Measurements from ENCODE around the gene PTPRD.

The PTPRD gene

DNA sequence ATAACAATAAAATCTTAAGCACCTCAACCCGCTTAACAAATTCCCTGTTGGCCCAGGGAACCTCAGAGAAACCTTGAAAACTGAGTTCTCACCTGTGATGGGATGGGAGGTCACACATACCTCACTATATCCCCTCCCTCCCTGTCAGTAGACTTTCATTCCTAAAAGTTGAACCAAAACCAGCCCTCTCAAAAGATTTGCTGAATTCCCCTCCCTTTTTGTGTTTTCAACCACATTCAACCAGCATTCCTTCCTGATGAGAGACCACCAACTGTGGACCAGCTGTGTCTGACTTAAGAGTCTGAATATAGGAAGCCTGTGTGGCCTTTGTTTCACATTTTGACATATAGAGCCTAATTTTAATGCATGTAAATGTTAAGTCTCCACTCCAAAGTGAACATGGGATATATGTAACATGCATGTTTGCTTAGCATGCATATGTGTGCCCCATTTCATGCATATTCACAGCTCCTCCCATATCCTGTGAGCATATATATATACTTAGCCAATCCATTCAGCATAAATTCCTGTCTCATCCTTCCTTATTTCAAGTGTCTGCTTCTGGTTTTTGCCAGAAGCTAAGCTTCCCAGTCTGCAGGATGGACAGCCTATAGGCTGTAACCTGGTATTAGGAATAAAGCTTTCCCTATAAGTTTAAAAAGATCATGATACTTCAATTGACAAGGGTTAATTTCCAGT is 604.6 kb downstream of the PTPRD start:
- POLR2A ChIA-PET = no interaction called here
- TF ChIP-seq CTCF (IDR thresholded peaks at IDR 0.05; ENCODE audit: insufficient read depth, low read length, missing control alignments) = no peak
- DNase-seq (ENCODE audit: low read depth, low spot score) = no peak
- no peak overlapping the region for H3K4me3 ChIP-seq (ENCODE audit: low read depth, low read length)
- CTCF ChIA-PET = no interaction called here

DNA sequence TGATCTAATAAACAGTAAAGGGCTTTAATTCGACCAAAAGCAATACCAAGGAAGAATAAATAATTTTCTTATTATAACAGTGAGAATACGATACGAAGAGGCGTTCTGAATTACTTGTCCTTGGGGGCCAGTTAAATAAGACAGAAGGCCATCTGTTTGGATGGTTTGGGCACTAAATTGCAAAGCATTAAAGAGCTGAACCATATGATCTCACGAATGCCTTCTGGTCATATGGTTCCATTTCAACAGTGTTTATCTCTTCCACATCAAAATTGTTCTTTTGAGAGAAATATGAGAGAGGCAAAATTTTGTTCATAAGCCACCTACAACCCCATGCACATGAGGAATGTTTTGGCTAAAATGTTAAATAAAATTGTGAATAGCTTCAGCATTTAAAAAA is 605.4 kb downstream of the PTPRD start:
- TF ChIP-seq CTCF (IDR thresholded peaks at IDR 0.05; ENCODE audit: insufficient read depth, low read length, missing control alignments) = no peak
- ChIA-PET POLR2A (no interaction called here), CTCF (no interaction called here)
- no peak overlapping the region for H3K4me3 ChIP-seq (ENCODE audit: low read depth, low read length)
- no peak for DNase-seq (ENCODE audit: low read depth, low spot score)

DNA sequence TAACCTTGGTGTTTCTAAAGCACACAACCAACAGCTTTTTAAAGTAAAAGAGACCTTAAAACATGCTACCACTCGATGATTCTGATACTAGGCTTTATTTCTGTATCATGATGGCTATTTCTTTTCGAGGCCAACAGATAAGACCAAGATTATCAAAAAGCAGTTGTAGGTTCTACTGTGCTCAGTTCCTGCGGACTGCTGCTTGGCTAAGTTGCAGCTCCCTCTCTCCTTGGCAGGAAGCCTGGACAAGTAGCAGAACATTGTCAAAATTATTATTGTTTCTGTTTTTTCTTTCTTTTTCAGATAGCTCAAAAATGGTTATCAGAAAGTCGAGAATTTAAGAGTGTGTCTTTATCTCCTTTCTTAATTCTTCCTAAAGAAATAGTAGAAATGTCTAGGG is 607.6 kb downstream of the PTPRD start:
- H3K4me3 ChIP-seq (ENCODE audit: low read depth, low read length) = no peak overlapping the region
- ChIA-PET POLR2A (no interaction called here), CTCF (no interaction called here)
- DNase-seq (ENCODE audit: low read depth, low spot score) = no peak
- no peak for TF ChIP-seq CTCF (IDR thresholded peaks at IDR 0.05; ENCODE audit: insufficient read depth, low read length, missing control alignments)

DNA sequence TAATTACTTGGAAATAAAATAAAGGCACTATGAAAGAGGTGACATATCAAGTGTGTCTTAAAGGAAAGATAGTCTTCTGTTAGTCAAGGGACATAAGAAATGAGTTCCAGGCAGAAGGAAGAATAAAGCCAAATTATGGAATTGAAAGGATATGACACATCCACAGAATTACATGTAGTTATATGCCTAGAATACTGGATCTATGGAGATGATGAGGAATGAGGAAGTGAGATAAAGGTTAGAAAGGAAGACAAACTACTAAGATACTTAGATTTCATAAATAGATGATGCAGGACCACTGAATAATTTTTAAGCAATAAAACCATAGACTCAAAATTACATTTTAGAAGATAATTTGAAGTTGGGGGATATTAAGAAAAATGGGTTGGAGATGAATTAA is 609.8 kb downstream of the PTPRD start:
- no peak for DNase-seq (ENCODE audit: low read depth, low spot score)
- ChIA-PET POLR2A (no interaction called here), CTCF (no interaction called here)
- H3K4me3 ChIP-seq (ENCODE audit: low read depth, low read length) = no peak overlapping the region
- no peak for TF ChIP-seq CTCF (IDR thresholded peaks at IDR 0.05; ENCODE audit: insufficient read depth, low read length, missing control alignments)

DNA sequence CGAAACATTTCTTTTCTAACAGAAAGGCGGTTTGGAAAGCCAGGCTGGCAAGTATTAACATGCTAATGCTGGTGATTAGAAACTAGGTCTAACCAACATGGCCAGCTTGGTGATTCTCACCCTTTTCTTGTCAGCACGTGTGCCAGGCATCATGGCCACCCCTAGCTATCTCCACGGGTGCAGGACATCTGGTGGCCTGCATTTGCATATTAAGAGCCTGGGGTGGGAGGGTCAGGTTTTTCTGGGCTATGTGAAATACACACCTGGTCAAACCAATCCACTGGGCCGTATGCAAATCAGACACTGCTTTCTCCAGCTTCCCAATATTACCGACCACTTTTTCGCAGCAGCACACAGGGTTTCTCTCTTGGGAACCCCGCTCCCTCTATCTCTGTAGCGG is 612.1 kb downstream of the PTPRD start:
- POLR2A ChIA-PET = no interaction called here
- CTCF ChIA-PET = no interaction called here
- no peak for DNase-seq (ENCODE audit: low read depth, low spot score)
- no peak overlapping the region for H3K4me3 ChIP-seq (ENCODE audit: low read depth, low read length)
- no peak for TF ChIP-seq CTCF (IDR thresholded peaks at IDR 0.05; ENCODE audit: insufficient read depth, low read length, missing control alignments)

DNA sequence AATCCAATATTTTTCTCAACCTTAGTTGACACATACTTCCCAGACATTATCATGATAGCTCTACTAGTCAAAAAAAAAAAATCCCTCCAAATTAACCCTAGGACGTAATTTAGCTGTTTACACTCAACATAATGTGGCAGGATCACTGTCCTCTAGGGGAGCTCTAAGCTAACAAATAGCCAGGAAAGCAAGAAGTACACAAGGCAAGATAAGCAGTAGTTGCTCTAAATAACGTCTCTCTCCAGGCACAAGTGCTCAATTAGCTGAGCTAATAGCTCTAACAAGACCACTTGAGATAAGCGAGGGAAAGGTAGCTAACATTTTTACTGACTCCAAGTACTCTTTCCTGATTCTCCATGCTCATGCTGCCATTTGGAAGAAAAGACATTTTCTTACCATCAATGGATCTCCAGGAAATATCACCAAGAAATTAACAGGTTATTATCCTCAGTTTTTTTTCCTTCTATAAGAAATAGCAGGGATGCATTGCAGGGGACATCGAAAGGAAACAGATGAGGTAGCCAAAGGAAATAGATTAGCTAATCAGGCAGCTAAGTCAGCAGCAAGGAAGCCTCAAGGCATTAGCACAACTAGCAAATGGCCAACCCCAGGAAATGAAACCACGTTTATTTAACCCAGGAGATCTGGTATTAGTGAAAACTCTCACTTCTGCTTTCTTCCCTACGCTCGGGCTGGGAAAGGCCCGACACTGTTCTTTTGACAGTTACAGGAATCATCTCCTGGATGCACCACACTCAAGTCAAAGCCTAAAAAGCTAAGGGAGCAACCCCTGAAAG is 614.1 kb downstream of the PTPRD start:
- no peak for TF ChIP-seq CTCF (IDR thresholded peaks at IDR 0.05; ENCODE audit: insufficient read depth, low read length, missing control alignments)
- ChIA-PET CTCF (interaction anchor here (0.9 kb wide), 1 partner anchor 63 kb away, joined by 3 read pairs; no protein-coding TSS in a partner anchor), POLR2A (no interaction called here)
- no peak overlapping the region for H3K4me3 ChIP-seq (ENCODE audit: low read depth, low read length)
- no peak for DNase-seq (ENCODE audit: low read depth, low spot score)

Data from AG04449 (cell line).